DOHH2 (cell line): ENCODE measurements around the gene MEAF6.
"Not testable (repeated sequence)": the region's sequence is repeated elsewhere in the genome, so short reads cannot be mapped to it uniquely, and the experiment has no call there.

Experiments used
- CTCF ChIP-seq: fragments of 200-600 bp; sonication (generic); IDR thresholded peaks from one replicate; pipeline ENCODE4 v1.5.1; 2014; ENCODE audit warnings: antibody characterized with exemption, mild to moderate bottlenecking, low read depth, low read length; ENCODE audit not compliant: poor library complexity, severe bottlenecking
- EZH2phosphoT487 ChIP-seq: fragments of 200-600 bp; sonication (generic); IDR thresholded peaks from 2 replicates; pipeline ENCODE4 v1.6.1; 2017; ENCODE audit warnings: borderline replicate concordance, mild to moderate bottlenecking, antibody characterized with exemption, low read length, moderate library complexity, mixed read lengths

- not testable (repeated sequence) for TF ChIP-seq CTCF, EZH2phosphoT487
These were observed 45.4 kb upstream of the MEAF6 start for GRCh38 chr1:37559957-37560379.
